Karpas-422 (cell line): ENCODE measurements around the gene CYP2J2. TPM values are rescaled to one million over a fixed set of nuclear protein-coding genes. Genes with fewer than 3 reads are reported as not detected.
"Not testable (repeated sequence)": the region's sequence is repeated elsewhere in the genome, so short reads cannot be mapped to it uniquely, and the experiment has no call there.

Source experiments
- DNase-seq: peaks from one replicate; pipeline ENCODE4 v3.0.0-alpha.2; 2015
- H2AFZ ChIP-seq: fragments of 200-600 bp; sonication (generic); 2 replicates; pipeline ENCODE4 v1.6.1; 2014; ENCODE audit warnings: antibody characterized with exemption, low read length, mixed read lengths
- H3K27ac ChIP-seq: fragments of 200-600 bp; sonication (generic); 2 replicates; pipeline ENCODE4 v1.5.1; 2014; ENCODE audit warnings: mild to moderate bottlenecking, low read length, moderate library complexity
- H3K27me3 ChIP-seq: fragments of 200-600 bp; sonication (generic); 2 replicates; pipeline ENCODE4 v1.6.1; 2014; ENCODE audit warnings: low read length, mixed read lengths
- H3K36me3 ChIP-seq: fragments of 200-600 bp; sonication (generic); 2 replicates; pipeline ENCODE4 v1.6.1; 2014; ENCODE audit warnings: low read length, mixed read lengths; ENCODE audit not compliant: insufficient read depth
- H3K4me1 ChIP-seq: fragments of 200-600 bp; sonication (generic); 2 replicates; pipeline ENCODE4 v1.6.1; 2014; ENCODE audit warnings: mild to moderate bottlenecking, low read length, mixed read lengths
- H3K4me2 ChIP-seq: fragments of 200-600 bp; sonication (generic); 2 replicates; pipeline ENCODE4 v1.6.1; 2014; ENCODE audit warnings: low read length, low read depth, mild to moderate bottlenecking; ENCODE audit not compliant: poor library complexity, severe bottlenecking
- H3K4me3 ChIP-seq: fragments of 200-600 bp; sonication (generic); 2 replicates; pipeline ENCODE4 v1.5.1; 2014; ENCODE audit warnings: mild to moderate bottlenecking, antibody characterized with exemption, low read length, mixed read lengths
- H3K79me2 ChIP-seq: fragments of 200-600 bp; sonication (generic); 2 replicates; pipeline ENCODE4 v1.6.1; 2014; ENCODE audit warnings: mild to moderate bottlenecking, low read length, mixed read lengths
- H3K9ac ChIP-seq: fragments of 200-600 bp; sonication (generic); 2 replicates; pipeline ENCODE4 v1.6.0; 2014; ENCODE audit warnings: low read length
- H3K9me2 ChIP-seq: fragments of 200-600 bp; sonication (generic), shearing (Covaris generic); replicated peaks from 2 replicates; pipeline ENCODE4 v1.6.0; 2014; ENCODE audit warnings: mild to moderate bottlenecking, low read length, moderate library complexity; ENCODE audit not compliant: insufficient read depth
- H3K9me3 ChIP-seq: fragments of 300-700, 200-600 bp; sonication (generic); 2 replicates; pipeline ENCODE4 v1.6.1; 2014; ENCODE audit warnings: low read length, mixed read lengths
- H4K20me1 ChIP-seq: fragments of 200-600 bp; sonication (generic); 2 replicates; pipeline ENCODE4 v1.6.1; 2014; ENCODE audit warnings: mild to moderate bottlenecking, antibody characterized with exemption, low read length, low read depth; ENCODE audit not compliant: insufficient read depth
- total RNA-seq: library from RNA; depleted of rRNA; stranded (reverse); fragments of >200 nt; shearing (Covaris generic); gene quantifications from 2 replicates; pipeline ENCODE4 v1.2.3, GENCODE V29; 2014; ENCODE audit warnings: low replicate concordance; rRNA removed

Gene CYP2J2
- not detected in 2 replicates for total RNA-seq

GRCh38 chr1:59926381-59927123, at the start of gene CYP2J2:
CYP2J2 (minus strand) TSS chr1:59926773; CDS start chr1:59926746, 27 bp downstream.
- no peak within 1 kb of the TSS for H3K9ac ChIP-seq
- no peaks in the 10 kb centered on the region for H3K36me3 ChIP-seq
- H3K4me1 ChIP-seq, result no peaks in the 10 kb centered on the region
- H3K27ac ChIP-seq, result no peak within 1 kb of the TSS
- no peak within 1 kb of the TSS for H3K4me3 ChIP-seq
- H3K9me2 ChIP-seq, result no peaks in the 10 kb centered on the region
- H3K4me2 ChIP-seq, result no peak within 1 kb of the TSS
- H3K27me3 ChIP-seq, result no peaks in the 10 kb centered on the region
- H2AFZ ChIP-seq, result no peak within 1 kb of the TSS
- no peaks in the 10 kb centered on the region for H3K9me3 ChIP-seq
- H4K20me1 ChIP-seq, result no peaks in the 10 kb centered on the region
- no peaks in the 10 kb centered on the region for H3K79me2 ChIP-seq
- no peak for DNase-seq

GRCh38 chr1:59973719-59974118, 47.1 kb upstream of the CYP2J2 start:
- Histone ChIP-seq H3K4me1 (no peaks in the 10 kb centered on the region), H3K79me2 (no peaks in the 10 kb centered on the region), H3K9me2 (no peaks in the 10 kb centered on the region), H3K4me2 (no peak overlapping the region), H3K4me3 (no peak overlapping the region), H3K9me3 (no peaks in the 10 kb centered on the region), H4K20me1 (no peaks in the 10 kb centered on the region), H3K9ac (no peak overlapping the region), H3K36me3 (no peaks in the 10 kb centered on the region), H3K27ac (no peak overlapping the region), H3K27me3 (no peaks in the 10 kb centered on the region), H2AFZ (no peak overlapping the region)
- no peak for DNase-seq

GRCh38 chr1:59972216-59972927, 45.8 kb upstream of the CYP2J2 start:
- Histone ChIP-seq H3K4me1 (no peaks in the 10 kb centered on the region), H3K27ac (no peak overlapping the region), H3K9ac (no peak overlapping the region), H2AFZ (no peak overlapping the region), H3K4me2 (no peak overlapping the region), H3K79me2 (no peaks in the 10 kb centered on the region), H3K9me2 (no peaks in the 10 kb centered on the region), H3K27me3 (no peaks in the 10 kb centered on the region), H3K36me3 (no peaks in the 10 kb centered on the region), H3K4me3 (no peak overlapping the region), H4K20me1 (no peaks in the 10 kb centered on the region), H3K9me3 (no peaks in the 10 kb centered on the region)
- DNase-seq, result no peak

- Histone ChIP-seq H3K79me2 (no peaks in the 10 kb centered on the region), H3K4me2 (no peak overlapping the region), H4K20me1 (no peaks in the 10 kb centered on the region), H3K27ac (no peak overlapping the region), H3K9ac (no peak overlapping the region), H3K36me3 (no peaks in the 10 kb centered on the region), H3K4me3 (no peak overlapping the region), H3K9me3 (no peaks in the 10 kb centered on the region), H2AFZ (no peak overlapping the region), H3K9me2 (no peaks in the 10 kb centered on the region), H3K27me3 (no peaks in the 10 kb centered on the region), H3K4me1 (no peaks in the 10 kb centered on the region)
- DNase-seq, result peak; percentile 75
Observed at GRCh38 chr1:59971464-59971911, 44.9 kb upstream of the CYP2J2 start.

- not testable (repeated sequence) for H4K20me1 ChIP-seq, H3K79me2 ChIP-seq, H3K4me3 ChIP-seq, H3K4me1 ChIP-seq, H3K9ac ChIP-seq, H3K4me2 ChIP-seq, DNase-seq, H3K9me2 ChIP-seq, H3K9me3 ChIP-seq, H3K27me3 ChIP-seq, H3K27ac ChIP-seq, H2AFZ ChIP-seq, H3K36me3 ChIP-seq
Observed at GRCh38 chr1:59969542-59970175, 43.1 kb upstream of the CYP2J2 start.

- not testable (repeated sequence) for H3K4me2 ChIP-seq, H3K27me3 ChIP-seq, H3K27ac ChIP-seq, H3K9me2 ChIP-seq, H3K36me3 ChIP-seq, H4K20me1 ChIP-seq, H3K4me3 ChIP-seq, H3K4me1 ChIP-seq, H3K79me2 ChIP-seq, H3K9ac ChIP-seq, H3K9me3 ChIP-seq, DNase-seq, H2AFZ ChIP-seq
Observed at GRCh38 chr1:59968746-59969145, 42.2 kb upstream of the CYP2J2 start.

- Histone ChIP-seq H3K9me2 (no peaks in the 10 kb centered on the region), H2AFZ (no peak overlapping the region), H4K20me1 (no peaks in the 10 kb centered on the region), H3K36me3 (no peaks in the 10 kb centered on the region), H3K9ac (no peak overlapping the region), H3K9me3 (no peaks in the 10 kb centered on the region), H3K4me1 (no peaks in the 10 kb centered on the region), H3K27ac (no peak overlapping the region), H3K4me2 (no peak overlapping the region), H3K27me3 (no peaks in the 10 kb centered on the region), H3K79me2 (no peaks in the 10 kb centered on the region), H3K4me3 (no peak overlapping the region)
- no peak for DNase-seq
Observed at GRCh38 chr1:59967780-59968179, 41.2 kb upstream of the CYP2J2 start.

GRCh38 chr1:59967141-59967697, 40.6 kb upstream of the CYP2J2 start:
- no peaks in the 10 kb centered on the region for H3K9me2 ChIP-seq
- no peaks in the 10 kb centered on the region for H3K9me3 ChIP-seq
- no peak overlapping the region for H3K4me2 ChIP-seq
- no peaks in the 10 kb centered on the region for H3K27me3 ChIP-seq
- H3K4me1 ChIP-seq, result no peaks in the 10 kb centered on the region
- no peak for DNase-seq
- H3K9ac ChIP-seq, result no peak overlapping the region
- no peaks in the 10 kb centered on the region for H4K20me1 ChIP-seq
- H3K36me3 ChIP-seq, result no peaks in the 10 kb centered on the region
- H3K4me3 ChIP-seq, result no peak overlapping the region
- no peaks in the 10 kb centered on the region for H3K79me2 ChIP-seq
- H2AFZ ChIP-seq, result no peak overlapping the region
- no peak overlapping the region for H3K27ac ChIP-seq
